Measurements from ENCODE around the gene ZNF761.
A peak's percentile ranks its signal among the peaks of the same experiment; 100 is the strongest.
"Not testable (repeated sequence)": the region's sequence is repeated elsewhere in the genome, so short reads cannot be mapped to it uniquely, and the experiment has no call there.

The ZNF761 gene

DNA sequence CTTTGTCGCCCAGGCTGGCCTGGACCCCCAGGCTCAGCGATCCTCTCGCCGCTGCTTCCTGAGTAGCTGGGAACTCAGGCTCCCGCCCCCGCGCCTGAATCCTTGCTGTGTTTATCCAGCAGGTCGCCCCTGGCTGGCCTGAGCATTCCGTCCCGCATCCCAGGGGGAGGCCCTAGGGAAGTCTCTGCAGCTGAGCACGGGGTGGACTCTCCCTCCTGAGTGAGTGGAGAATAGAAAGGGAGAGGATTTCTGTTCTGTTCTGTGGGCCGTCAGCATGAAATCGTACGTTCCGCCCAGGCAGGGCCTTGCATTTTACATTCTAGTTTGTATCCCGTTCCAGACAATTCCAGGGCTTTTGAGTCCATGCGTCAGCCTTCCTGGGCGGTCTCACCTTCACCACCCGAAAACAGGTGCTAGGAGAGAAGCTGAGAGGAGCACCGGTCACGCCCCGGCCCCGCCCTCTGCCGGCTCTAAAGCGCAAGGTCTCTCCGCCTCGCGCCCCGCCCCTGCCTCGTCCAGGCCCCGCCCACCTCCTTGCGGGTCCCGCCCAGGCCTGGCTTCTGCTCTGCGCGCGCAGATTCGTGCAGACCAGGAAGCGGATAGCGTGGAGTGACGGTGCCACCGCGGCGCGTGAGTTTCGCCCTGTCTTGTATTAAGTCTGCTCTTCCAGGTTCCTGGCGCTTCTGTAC lies at the start of gene ZNF761:
ZNF761 (plus strand) TSS at position 586 of the 689 bp plus-strand sequence. CDS start 15,285 bp downstream, outside the sequence.
- peak; percentile 93 for DNase-seq (ENCODE audit: low spot score)

DNA sequence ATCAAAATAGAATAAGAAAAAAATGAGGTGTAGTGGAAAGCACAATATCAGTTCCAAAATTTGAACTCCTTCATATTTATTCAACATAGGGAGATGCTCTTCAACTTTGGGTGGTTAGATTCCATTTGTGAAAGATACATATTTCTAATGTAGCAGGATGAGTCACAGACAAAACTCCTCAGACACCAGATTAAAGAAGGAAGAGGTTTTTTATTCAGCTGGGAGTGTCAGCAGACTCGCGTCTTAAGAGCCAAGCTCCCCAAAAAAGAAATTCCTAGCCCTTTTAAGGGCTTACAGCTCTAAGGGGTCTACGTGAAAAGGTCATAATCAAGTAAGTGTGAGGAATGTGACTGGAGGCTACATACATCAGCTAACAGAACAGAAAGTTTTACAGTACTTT lies 43.6 kb upstream of the ZNF761 start:
- no peak for DNase-seq (ENCODE audit: low spot score)

DNA sequence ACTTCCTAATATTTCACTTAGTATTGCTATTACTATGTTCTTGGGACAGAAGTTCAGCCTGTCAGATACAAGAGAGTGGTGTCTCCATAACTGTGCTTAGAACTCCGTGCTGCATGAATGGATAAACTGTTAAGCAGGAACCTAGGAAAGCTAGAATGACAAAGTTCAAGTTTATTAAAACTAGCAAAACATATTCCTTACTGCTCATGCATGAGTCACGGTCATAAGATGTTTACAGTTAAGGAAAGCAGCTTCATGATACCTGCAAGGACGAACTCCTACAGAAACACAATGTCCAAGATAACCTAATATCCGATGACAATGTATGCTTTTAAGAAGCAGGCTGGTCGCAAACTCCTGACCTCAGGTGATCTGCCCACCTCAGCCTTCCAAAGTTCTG lies 42.9 kb upstream of the ZNF761 start:
- DNase-seq (ENCODE audit: low spot score): no peak

DNA sequence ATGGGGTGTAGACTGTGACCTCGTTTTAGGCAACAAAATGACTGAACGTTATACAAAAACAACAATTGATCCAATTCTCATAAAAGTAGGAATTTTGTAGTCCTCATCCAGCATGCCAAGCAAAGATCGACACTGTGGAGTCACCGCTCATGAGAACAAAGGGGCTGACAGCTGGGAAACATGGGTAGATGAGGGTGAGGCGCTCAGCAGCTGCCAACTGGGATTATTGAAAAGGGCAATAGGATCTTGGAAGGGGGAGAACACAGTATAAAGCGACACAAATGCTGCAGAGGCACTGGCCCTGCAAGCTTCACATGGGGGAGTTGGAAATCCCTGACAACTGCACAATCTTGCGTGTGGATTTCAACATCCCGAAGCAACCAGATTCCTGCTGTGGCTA lies 42.2 kb upstream of the ZNF761 start:
- DNase-seq (ENCODE audit: low spot score): no peak

DNA sequence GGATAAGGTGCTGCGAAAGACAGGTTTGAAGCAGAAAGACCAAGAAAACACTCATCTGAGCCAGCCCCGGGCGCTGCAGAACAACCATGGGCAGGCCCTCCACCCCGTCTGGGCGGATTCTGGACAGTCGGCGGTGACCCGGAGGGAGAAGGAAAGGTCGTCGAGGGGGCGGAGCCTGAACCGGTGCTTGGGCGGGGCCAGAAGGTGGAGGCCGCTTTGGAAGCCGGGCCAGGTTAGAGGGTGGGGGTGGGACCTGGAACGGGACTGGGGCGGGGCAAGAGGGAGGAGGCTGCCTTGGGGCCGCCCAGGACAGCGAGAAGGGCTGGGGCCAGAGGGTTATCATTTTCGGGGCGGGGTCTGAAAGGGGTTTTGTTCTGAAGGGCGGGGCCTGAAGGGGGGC lies 41.8 kb upstream of the ZNF761 start:
- no peak for DNase-seq (ENCODE audit: low spot score)

DNA sequence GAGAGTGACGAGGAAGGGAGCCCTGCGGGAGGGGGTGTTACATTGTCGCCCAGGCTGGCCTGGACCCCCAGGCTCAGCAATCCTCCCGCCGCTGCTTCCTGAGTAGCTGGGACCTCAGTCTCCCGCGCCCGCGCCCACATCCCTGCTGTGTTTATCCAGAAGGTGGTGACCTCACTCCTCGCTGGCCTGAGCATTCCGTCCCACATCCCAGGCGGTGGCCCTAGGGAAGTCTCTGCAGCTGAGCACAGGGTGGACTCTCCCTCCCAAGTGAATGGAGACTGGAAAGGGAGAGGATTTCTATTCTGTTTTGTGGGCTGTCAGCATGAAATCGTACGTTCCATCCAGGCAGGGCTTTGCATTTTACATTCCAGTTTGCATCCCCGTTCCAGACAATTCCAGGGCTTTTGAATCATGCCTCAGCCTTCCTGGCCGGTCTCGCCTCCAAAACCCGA lies 37.2 kb upstream of the ZNF761 start:
- no peak for DNase-seq (ENCODE audit: low spot score)

DNA sequence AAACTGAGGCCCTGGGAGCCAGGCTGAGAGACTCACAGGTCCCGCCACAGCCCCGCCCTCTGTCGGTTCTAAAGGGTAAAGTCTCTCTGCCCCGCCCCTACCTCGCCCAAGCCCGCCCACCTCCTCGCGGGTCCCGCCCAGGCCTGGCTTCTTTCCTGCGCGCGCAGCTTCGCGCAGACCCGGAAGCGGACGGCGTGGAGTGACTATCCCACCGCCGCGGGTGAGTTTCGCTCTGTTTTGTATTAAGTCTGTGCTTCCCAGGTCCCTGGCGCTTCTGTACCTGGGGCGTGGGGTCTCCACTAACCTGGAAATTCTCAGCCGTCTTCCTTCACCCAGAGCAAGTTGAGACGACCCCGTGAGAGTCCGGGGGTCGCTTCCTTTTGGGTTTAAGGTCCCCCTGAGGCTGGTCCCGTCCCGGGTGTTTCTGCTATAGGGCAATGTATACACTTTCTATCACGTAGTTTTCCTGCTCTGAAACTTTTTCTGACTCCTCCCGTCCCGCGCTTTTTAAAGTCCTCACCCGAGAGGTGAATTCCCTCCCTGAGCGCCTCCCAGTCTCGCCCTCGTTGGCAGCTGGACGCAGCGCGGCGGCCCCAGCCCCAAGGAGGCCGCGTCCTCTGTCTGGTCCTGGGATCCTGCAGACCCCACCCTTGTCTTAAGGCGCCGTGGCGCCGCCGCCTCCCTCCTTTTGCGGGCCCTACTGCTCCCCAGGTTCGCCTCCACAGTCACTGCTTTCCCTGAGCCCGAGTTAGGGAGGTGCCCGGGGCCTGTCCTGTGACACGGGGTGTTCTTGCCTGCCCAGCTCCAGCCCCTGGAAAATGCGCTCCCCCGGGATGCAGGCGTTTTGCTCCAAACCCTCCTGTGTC lies 36.6 kb upstream of the ZNF761 start, which contains the start of gene ZNF765:
ZNF765 (plus strand) TSS at position 176 of the 866 bp plus-strand sequence. CDS start 2,867 bp downstream, outside the sequence.
- DNase-seq (ENCODE audit: low spot score): peak; percentile 90

DNA sequence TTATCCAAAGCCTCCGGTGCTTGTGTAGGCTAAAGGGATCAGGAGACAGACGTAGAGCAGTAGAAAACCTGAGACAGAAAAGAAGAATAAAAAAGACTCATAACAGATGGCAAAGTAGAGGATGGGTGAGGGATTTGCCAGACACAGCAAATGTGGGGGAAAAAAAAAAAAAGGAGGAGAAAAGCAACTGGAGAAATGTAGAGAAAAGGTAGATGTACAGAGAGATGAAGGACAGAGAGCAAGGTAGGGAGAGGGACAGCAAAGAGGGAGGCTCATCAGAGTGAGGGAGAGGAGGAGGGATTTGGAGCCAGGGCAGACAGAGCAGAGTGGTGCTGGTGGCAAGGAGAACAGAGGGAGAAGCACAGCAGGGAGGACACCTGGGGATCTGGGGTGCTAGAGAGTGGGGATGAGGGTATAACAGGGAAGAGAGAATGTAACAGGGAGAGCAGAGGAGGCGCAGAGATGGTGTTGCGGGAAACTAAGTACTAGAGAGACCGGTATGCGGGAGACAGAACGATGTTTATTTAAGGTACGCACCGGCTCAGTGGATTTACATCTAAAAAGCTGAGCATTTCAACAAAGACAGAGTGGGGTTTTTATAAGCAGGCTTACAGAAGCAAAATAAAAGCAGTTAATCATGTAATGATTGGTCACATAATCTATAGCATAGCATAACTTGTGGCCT lies 35.8 kb upstream of the ZNF761 start:
- not testable (repeated sequence) for DNase-seq (ENCODE audit: low spot score)

DNA sequence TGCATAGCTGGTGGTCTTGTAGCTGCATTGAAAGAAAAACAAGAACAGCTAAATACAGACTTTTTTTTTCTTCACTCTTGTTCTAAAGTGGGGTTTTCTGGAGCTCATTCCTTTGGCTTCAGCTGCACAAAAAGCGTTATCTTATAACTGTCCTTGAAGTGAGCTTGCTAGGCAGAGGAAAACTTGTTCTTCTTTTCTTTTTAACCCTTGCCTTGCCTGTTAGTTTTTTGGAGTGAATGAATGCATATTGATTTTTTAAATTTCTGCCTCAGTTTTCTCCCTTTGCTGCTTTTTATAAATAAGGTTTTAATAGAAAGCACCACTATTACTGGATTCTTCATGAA lies 35.3 kb upstream of the ZNF761 start:
- no peak for DNase-seq (ENCODE audit: low spot score)

DNA sequence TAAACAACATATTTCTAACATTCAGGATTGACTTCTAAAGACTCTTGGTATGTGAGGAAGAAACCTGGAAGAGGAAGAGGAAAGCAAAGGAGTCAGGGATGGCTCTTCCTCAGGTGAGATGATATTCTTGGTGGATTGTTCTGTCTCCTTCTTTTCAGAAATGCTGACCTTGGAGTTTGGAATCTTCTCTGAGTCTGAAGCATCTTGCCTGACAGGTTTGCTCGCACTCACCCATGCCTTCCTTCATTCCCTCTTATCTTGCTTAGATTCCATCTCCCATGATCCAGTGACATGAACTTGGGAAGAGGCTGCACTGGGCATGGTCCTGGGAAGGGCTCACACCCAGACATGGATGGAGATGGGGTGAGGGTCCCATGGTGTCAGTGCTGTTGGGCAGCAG lies 33.9 kb upstream of the ZNF761 start:
- DNase-seq (ENCODE audit: low spot score): not testable (repeated sequence)

DNA sequence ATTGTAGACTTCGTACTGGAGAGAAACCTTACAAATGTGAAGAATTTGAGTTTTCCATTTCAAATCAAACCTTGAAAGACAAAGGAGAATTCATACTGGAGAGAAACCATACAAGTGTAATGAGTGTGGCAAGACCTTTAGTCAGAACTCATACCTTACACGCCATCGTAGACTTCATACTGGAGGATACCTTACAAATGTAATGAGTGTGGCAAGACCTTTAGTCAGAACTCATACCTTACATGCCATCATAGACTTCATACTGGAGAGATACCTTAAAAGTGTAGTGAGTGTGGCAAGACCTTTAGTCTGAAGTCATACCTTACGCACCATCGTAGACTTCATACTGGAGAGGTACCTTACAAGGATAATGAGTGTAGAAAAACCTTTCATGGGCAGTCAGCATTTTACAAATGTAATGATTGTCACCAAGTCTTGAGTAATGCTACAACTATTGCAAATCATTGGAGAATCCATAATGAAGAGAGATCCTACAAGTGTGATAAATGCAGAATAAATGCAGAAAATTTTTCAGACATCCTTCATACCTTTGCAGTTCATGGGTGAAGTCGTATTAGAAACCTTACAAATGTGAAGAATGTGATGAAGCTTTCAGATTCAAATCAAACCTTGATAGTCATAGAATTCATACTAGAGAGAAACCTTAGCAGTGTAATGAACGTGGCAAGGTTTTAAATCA lies 22.1 kb upstream of the ZNF761 start:
- DNase-seq (ENCODE audit: low spot score): no peak

DNA sequence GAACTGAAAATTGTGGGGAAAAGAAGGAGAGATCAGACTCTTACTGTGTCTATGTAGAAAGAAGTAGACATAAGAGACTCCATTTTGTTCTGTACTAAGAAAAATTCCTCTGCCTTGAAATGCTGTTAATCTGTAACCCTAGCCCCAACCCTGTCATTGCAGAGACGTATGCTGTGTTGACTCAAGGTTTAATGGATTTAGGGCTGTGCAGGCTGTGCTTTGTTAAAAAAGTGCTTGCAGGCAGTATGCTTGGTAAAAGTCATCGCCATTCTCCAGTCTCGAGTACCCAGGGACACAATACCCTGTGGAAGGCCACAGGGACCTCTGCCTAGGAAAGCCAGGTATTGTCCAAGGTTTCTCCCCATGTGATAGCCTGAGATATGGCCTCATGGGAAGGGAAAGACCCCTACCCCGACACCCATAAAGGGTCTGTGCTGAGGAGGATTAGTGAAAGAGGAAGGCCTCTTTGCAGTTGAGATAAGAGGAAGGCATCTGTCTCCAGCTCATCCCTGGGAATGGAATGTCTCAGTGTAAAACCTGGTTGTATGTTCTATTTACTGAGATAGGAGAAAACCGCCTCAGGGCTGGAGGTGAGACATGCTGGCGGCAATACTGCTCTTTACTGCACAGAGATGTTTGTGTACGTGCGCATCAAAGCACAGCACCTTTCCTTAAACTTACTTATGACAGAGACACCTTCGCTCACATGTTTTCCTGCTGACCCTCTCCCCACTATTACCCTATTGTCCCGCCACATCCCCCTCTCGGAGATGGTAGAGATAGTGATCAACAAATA lies 11.1 kb upstream of the ZNF761 start:
- DNase-seq (ENCODE audit: low spot score): not testable (repeated sequence)

DNA sequence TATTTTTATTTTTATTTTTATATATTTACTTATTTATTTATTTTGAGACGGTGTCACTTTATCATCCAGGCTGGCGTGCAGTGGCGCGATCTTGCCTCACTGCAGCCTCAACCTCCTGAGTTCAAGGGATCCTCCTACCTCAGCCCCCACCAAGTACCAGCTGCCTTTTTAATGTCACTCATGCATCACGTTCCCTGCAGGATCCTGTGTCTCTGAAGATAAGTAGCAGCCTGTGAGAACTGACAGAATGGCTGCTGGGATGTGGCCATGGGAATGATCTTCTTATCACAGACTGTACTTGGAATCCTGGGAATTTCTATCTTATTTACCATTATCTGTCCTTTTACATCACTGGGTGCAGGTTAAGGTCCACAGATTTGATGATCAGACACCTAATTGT lies 9.2 kb upstream of the ZNF761 start:
- no peak for DNase-seq (ENCODE audit: low spot score)

DNA sequence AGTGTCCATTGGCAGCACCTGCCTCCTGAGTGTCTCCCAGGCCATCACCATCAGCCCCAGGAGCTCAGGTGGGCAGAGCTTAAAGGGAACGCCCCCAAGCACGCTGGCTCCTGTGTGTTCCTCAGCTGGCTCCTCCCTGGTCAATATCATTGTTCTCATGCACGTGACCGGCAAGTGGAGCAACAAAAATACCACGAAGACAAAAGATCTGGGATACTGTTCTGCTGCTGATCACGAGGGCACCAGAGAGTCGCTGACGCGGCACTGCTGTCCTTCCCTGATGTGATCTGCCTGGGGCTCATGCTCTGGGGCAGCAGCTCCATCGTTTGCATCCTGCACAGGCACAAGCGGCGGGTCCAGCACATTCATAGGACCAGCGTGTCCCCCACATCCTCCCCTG lies 8.7 kb upstream of the ZNF761 start:
- DNase-seq (ENCODE audit: low spot score): not testable (repeated sequence)

DNA sequence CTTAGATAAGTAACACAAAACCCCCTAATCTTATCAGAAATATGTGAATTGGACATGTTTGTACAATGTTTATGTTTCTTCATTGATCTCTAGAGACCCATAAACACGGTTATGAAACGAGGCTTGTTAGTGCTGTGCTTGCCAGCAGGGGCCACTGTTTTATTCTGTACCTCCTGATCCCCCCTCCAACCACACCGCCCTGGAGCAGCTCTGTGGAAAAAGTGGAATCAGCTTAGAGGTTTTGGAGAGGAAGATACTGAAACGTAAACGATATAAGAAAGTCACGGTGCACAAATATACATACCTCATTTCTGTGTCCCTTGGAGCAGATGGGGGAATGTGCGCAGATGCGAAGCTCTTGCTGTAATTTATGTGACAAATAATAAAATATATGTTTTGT lies 8.1 kb upstream of the ZNF761 start:
- not testable (repeated sequence) for DNase-seq (ENCODE audit: low spot score)

DNA sequence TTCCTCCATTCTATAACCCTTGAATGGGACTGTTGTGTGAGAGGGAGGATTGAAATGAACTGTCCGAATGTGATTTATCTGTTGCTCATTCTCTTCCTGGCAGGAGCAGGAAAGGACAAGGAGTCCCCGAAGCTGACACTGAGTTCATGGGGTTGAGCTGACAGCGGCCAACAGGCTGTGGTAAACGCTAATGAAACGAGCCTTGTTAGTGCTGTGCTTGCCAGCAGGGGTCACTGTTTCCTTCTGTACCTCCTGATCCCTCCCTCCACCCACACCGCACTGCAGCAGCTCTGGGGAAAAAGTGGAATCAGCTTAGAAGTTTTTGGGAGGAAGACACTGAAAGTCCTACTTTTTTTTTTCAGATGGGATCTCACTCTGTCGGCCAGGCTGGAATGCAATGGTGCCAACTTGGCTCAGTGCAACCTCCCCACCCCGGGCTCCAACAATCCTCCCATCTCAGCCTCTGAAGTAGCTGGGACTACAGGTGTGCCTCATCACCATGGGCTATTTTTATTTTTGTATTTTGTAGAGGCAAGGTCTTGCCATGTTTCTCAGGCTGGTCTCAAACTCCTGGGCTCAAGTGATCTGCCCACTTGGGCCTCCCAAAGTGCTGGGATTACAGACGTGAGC lies 6.7 kb upstream of the ZNF761 start:
- DNase-seq (ENCODE audit: low spot score): peak; percentile 66

DNA sequence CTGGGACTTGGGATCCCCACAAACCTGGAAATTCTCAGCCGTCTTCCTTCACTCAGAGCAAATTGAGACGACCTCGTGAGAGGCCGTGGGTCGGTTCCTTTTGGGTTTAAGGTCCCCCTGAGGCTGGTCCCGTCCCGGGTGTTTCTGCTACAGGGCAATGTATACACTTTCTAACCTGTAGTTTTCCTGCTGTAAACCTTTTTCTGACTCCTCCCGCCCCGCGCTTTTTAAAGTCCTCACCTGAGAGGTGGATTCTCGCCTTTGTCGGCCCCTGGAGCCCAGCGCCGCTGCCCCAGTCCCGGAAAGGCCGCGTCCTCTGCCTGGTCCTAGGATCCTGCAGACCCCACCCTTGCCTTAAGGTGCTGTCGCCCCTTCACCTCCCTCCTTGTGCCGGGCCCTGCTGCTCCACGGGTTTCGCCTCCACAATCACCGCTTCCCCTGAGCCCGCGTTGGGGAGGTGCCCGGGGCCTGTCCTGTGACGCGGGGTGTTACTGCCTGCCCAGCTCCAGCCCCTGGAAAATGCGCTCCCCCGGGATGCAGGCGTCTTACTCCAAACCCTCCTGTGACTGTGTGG lies 391 bp downstream of the ZNF761 start:
- peak; percentile 17 for DNase-seq (ENCODE audit: low spot score)

DNA sequence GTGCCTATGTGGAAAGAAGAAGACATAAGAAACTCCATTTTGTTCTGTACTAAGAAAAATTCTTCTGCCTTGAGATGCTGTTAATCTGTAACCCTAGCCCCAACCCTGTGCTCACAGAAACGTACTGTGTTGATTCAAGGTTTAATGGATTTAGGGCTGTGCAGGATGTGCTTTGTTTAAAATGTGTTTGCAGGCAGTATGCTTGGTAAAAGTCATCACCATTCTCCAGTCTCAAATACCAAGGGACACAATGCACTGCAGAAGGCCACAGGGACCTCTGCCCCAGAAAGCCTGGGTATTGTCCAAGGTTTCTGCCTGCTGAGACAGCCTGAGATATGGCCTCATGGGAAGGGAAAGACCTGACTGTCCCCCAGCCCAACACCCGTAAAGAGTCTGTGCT lies 12.0 kb downstream of the ZNF761 start:
- not testable (repeated sequence) for DNase-seq (ENCODE audit: low spot score)

DNA sequence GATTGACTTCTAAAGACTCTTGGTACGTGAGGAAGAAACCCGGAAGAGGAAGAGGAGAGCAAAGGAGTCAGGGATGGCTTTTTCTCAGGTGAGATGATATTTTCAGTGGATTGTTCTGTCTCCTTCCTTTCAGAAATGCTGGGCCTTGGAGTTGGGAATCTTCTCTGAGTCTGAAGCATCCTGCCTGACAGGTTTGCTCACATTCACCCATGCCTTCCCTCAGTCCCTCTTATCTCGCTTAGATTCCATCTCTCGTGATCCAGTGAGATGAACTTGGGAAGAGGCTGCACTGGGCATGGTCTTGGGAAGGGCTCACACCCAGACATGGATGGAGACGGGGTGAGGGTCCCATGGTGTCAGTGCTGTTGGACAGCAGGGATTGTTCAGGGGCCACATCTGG lies 15.4 kb downstream of the ZNF761 start:
- not testable (repeated sequence) for DNase-seq (ENCODE audit: low spot score)

DNA sequence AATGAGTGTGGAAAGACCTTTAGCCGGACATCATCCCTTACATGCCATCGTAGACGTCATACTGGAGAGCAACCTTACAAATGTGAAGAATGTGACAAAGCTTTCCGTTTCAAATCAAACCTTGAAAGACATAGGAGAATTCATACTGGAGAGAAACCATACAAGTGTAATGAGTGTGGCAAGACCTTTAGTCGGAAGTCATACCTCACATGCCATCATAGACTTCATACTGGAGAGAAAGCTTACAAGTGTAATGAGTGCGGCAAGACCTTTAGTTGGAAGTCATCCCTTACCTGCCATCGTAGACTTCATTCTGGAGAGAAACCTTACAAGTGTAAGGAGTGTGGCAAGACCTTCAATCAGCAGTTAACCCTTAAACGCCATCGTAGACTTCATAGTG lies 24.0 kb downstream of the ZNF761 start:
- DNase-seq (ENCODE audit: low spot score): no peak
